GM10266 (cell line): Measurements from ENCODE around the gene CDX2.

Experiments used
- DNase-seq: peaks from one replicate; pipeline ENCODE4 v3.0.0; 2012; ENCODE audit errors: extremely low spot score
- CTCF ChIP-seq: IDR thresholded peaks from 2 replicates; pipeline ENCODE4 v1.5.1; 2012; ENCODE audit warnings: mild to moderate bottlenecking, low read depth; ENCODE audit not compliant: control insufficient read depth, insufficient read depth; ENCODE audit errors: missing control alignments

The CDX2 gene

GRCh38 chr13:27985600-27985999, 16.5 kb upstream of the CDX2 start:
- DNase-seq, result no peak
- no peak for TF ChIP-seq CTCF

- no peak for TF ChIP-seq CTCF
- DNase-seq, result no peak
Measured at GRCh38 chr13:27982361-27982760, 13.2 kb upstream of the CDX2 start.

- no peak for DNase-seq
- TF ChIP-seq CTCF, result no peak
Measured at GRCh38 chr13:27981006-27981708, 12.0 kb upstream of the CDX2 start.

- TF ChIP-seq CTCF, result no peak
- peak; percentile 48 for DNase-seq
Measured at GRCh38 chr13:27980280-27980998, 11.3 kb upstream of the CDX2 start.

GRCh38 chr13:27979765-27980279, 10.7 kb upstream of the CDX2 start:
- no peak for TF ChIP-seq CTCF
- peak; percentile 37 for DNase-seq

GRCh38 chr13:27979001-27979643, 10.0 kb upstream of the CDX2 start:
- no peak for TF ChIP-seq CTCF
- no peak for DNase-seq
